Measurements from ENCODE around the gene CACNA1I. TPM values are rescaled to one million over a fixed set of nuclear protein-coding genes. Genes with fewer than 3 reads are reported as not detected.
A peak's percentile ranks its signal among the peaks of the same experiment; 100 is the strongest.

The CACNA1I gene
- total RNA-seq, 2 experiments from 2014 or later = 0.07 to 0.09 TPM

DNA sequence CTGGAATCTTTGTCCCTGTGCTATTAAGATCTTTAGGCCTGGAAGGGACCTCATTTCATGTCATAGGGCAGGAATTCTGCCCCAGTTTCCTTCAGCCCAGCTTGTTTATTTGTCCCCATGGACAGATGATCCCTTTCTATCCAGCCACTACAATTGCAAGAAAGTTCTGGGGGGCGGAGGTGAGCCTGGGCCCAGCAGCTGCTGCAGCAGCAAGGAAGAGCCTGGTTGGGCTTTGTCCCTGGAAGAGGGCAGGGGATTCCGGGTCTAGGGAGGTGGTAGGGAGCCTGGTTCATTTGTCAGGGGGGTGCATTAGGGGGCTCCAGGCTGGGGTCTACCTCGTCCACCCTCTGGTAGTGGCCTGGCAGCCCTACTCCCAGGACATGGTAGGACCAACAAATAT is 16.4 kb upstream of the CACNA1I start:
- no peak overlapping the region for H3K27ac Mint-ChIP-seq

DNA sequence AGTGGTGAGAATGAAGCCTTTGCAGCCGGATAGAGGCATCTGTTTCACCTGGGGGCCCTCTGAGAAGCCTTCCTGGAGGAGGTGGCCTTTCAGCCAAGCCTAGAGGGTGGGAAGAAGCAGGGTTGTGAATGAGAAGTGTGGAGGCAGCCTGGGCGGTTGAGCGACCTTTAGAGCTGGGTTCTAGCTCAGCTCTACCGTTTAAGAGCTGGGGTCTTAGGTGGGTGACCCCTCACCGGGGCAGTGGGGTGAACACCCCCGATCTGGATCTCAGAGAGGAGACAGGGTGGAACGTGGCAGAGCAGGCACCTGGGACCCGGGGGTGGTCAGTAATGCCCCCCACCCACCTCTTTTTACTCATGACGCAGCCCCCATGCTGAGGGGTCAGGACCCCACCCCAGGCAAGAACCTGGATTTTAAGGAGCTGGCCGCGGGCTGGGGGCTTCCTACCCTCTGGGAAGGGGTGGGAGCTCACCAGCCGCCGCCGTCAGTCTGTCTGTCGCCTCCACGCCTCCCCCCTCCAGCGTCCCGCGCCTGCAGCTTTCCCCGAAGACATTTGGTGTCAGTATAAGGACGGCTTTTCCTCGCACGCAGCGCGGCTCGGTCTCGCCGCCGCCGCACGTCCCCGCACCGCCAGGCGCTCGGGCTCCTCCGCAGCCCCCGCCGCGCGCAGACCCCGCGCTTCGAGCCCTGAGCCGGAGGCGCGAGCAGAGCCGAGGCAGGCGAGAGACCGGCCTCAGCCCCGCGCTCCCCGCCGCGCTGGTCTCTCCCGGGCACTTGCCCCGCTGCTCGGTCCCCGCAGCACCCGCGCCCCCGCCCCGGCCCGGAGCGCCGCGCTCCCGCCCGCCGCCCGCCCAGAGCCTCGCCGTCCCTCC is 13.3 kb upstream of the CACNA1I start:
- ChIA-PET POLR2A (interaction anchor here (1.2 kb wide), 1 partner anchor 104 kb away, joined by 3 read pairs; no protein-coding TSS in a partner anchor), CTCF (interaction anchor here (0.7 to 3.9 kb wide), 5 partner anchors 20 to 480 kb away, joined by 3 to 18 read pairs (median 3); no protein-coding TSS in a partner anchor)
- H3K36me3 Mint-ChIP-seq (ENCODE audit: low read depth) = no peaks in the 10 kb centered on the region
- TF ChIP-seq, protein P1, sequence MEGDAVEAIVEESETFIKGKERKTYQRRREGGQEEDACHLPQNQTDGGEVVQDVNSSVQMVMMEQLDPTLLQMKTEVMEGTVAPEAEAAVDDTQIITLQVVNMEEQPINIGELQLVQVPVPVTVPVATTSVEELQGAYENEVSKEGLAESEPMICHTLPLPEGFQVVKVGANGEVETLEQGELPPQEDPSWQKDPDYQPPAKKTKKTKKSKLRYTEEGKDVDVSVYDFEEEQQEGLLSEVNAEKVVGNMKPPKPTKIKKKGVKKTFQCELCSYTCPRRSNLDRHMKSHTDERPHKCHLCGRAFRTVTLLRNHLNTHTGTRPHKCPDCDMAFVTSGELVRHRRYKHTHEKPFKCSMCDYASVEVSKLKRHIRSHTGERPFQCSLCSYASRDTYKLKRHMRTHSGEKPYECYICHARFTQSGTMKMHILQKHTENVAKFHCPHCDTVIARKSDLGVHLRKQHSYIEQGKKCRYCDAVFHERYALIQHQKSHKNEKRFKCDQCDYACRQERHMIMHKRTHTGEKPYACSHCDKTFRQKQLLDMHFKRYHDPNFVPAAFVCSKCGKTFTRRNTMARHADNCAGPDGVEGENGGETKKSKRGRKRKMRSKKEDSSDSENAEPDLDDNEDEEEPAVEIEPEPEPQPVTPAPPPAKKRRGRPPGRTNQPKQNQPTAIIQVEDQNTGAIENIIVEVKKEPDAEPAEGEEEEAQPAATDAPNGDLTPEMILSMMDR (IDR thresholded peaks at IDR 0.05) = no peak
- peaks cover 28% of the 10 kb centered on the region for H3K27me3 Mint-ChIP-seq
- peak; percentile 49 for DNase-seq
- no peaks in the 10 kb centered on the region for H3K9me3 Mint-ChIP-seq
- intact Hi-C loops (cut with micrococcal nuclease) = no loop called here
- ATAC-seq = peak; percentile 50
- H3K4me1 Mint-ChIP-seq (ENCODE audit: low read depth) = peaks cover 2% of the 10 kb centered on the region
- no peak overlapping the region for H3K27ac Mint-ChIP-seq
- peak overlapping the region; percentile 14 for H3K4me3 Mint-ChIP-seq

More for the DNA sequence above, 16.4 kb upstream of the CACNA1I start:
- Mint-ChIP-seq H3K36me3 (ENCODE audit: low read depth) (no peaks in the 10 kb centered on the region), H3K9me3 (no peaks in the 10 kb centered on the region), H3K4me1 (ENCODE audit: low read depth) (peaks cover 2% of the 10 kb centered on the region), H3K27me3 (peaks cover 32% of the 10 kb centered on the region), H3K4me3 (no peak overlapping the region)
- ChIA-PET POLR2A (no interaction called here), CTCF (no interaction called here)
- DNase-seq (no peak), ATAC-seq (no peak)
- intact Hi-C loops (cut with micrococcal nuclease) = no loop called here
- TF ChIP-seq, protein P1 (IDR thresholded peaks at IDR 0.05) = no peak

DNA sequence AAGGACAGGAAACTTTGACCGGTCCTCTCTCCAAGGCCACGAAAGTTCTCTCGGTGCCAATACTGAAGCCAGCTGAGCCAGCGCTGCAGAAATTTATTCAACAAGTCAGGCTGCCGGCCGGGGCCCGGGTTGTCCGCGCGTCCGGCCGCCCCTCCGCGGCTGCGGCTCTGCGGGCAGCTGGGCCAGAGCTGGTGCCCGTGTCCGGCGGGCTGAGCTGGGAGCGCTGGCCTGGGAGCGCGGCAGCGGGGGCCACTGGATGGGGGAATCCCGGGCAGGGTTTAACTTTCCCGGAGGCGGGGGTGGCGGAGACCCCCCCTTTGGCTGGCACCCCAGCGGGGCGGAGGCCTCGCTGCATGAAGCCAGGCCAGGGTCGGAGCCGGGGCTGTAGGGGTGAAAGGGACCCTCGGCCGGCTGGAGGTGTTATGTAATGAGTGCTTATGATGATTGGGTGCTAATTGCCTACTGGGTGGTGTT is 12.3 kb upstream of the CACNA1I start:
- POLR2A ChIA-PET = no interaction called here
- no peaks in the 10 kb centered on the region for H3K9me3 Mint-ChIP-seq
- ATAC-seq (no peak), DNase-seq (no peak)
- H3K4me1 Mint-ChIP-seq (ENCODE audit: low read depth) = peaks cover 2% of the 10 kb centered on the region
- TF ChIP-seq, protein P1 (IDR thresholded peaks at IDR 0.05) = no peak
- CTCF ChIA-PET = interaction anchor here (3.9 kb wide), 1 partner anchor 24 kb away, joined by 18 read pairs; no protein-coding TSS in a partner anchor
- no peaks in the 10 kb centered on the region for H3K36me3 Mint-ChIP-seq (ENCODE audit: low read depth)
- no peak overlapping the region for H3K27ac Mint-ChIP-seq
- peak overlapping the region; percentile 27 for H3K4me3 Mint-ChIP-seq
- peaks cover 28% of the 10 kb centered on the region for H3K27me3 Mint-ChIP-seq
- intact Hi-C loops (cut with micrococcal nuclease) = no loop called here

DNA sequence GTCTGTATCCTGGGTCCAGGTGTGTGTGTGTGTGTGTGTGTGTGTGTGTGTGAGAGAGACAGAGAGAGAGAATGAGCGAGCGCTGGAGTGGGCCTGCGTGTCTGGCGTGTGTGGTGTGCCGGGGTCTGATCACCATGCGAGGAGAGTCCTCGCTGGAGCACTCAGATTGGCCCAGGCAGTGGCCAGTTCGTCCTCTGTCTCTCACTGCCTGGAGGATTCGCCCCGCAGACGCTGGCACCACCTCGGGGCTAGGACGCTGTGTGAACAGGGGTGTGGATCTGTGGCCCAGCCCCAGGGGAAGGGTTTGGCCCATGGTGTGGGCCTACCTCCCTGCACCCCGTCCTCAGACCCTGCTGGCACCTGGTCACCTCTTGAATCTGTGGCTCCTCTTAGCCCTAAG is 11.6 kb upstream of the CACNA1I start:
- intact Hi-C loops (cut with micrococcal nuclease) = no loop called here
- no peaks in the 10 kb centered on the region for H3K9me3 Mint-ChIP-seq
- DNase-seq (no peak), ATAC-seq (no peak)
- POLR2A ChIA-PET = no interaction called here
- peaks cover 28% of the 10 kb centered on the region for H3K27me3 Mint-ChIP-seq
- H3K27ac Mint-ChIP-seq = no peak overlapping the region
- H3K36me3 Mint-ChIP-seq (ENCODE audit: low read depth) = no peaks in the 10 kb centered on the region
- TF ChIP-seq, protein P1 (IDR thresholded peaks at IDR 0.05) = no peak
- CTCF ChIA-PET = interaction anchor here (1.2 to 3.9 kb wide), 2 partner anchors 24 to 30 kb away, joined by 3 to 18 read pairs; no protein-coding TSS in a partner anchor
- peaks cover 2% of the 10 kb centered on the region for H3K4me1 Mint-ChIP-seq (ENCODE audit: low read depth)
- H3K4me3 Mint-ChIP-seq = no peak overlapping the region

Measured in activated CD8-positive, alpha-beta T cell treated with anti-CD3 and anti-CD28 coated beads for 36 hours (primary cell).